WTC11 (cell line): ENCODE results near the gene JKAMP. TPM values are rescaled to one million over a fixed set of nuclear protein-coding genes. Genes with fewer than 3 reads are reported as not detected.

ENCODE experiments used
- ATAC-seq: fragments of 200-7000 bp; cut with Tn5 transposase; 2 replicates; pipeline ENCODE4 v1.10.0; 2021; ENCODE audit warnings: mild to moderate bottlenecking, moderate library complexity
- CTCF ChIA-PET: fragments of 300-600 bp; sonication (Branson Sonifier 250); formaldehyde crosslinking; loops from one replicate; lab custom pipeline; 2021; ENCODE audit warnings: antibody characterized with exemption; lab: Charles Lee
- POLR2A ChIA-PET: fragments of 350-600 bp; sonication (Branson Sonifier 250); formaldehyde crosslinking; loops from one replicate; lab custom pipeline; 2021; ENCODE audit warnings: antibody characterized with exemption; lab: Charles Lee
- DNase-seq: peaks from one replicate; pipeline ENCODE4 v3.0.0; 2021; ENCODE audit warnings: low spot score
- H3K27ac Mint-ChIP-seq: 2 replicates; pipeline ENCODE4 v1.8.0; 2021; ENCODE audit warnings: mixed read lengths
- H3K27me3 Mint-ChIP-seq: 2 replicates; pipeline ENCODE4 v1.8.0; 2021; ENCODE audit warnings: low read depth, mild to moderate bottlenecking, moderate library complexity, mixed read lengths
- H3K36me3 Mint-ChIP-seq: 2 replicates; pipeline ENCODE4 v1.8.0; 2021; ENCODE audit warnings: mixed read lengths
- H3K4me1 Mint-ChIP-seq: 2 replicates; pipeline ENCODE4 v1.8.0; 2022; ENCODE audit warnings: mixed read lengths
- H3K4me3 Mint-ChIP-seq: 2 replicates; pipeline ENCODE4 v1.8.0; 2021; ENCODE audit warnings: mild to moderate bottlenecking, moderate library complexity, mixed read lengths
- H3K9me3 Mint-ChIP-seq: 2 replicates; pipeline ENCODE4 v1.8.0; 2021; ENCODE audit warnings: mixed read lengths
- ELF4 ChIP-seq: sonication (generic); formaldehyde crosslinking; IDR thresholded peaks from 2 replicates; pipeline ENCODE4 v1.8.1; 2022; ENCODE audit warnings: low read depth, mild to moderate bottlenecking, moderate library complexity, missing genetic modification reagents
- GRHL2 ChIP-seq: fragments of 250-450 bp; sonication (Bioruptor Pico); IDR thresholded peaks from 2 replicates; pipeline ENCODE4 v1.8.0; 2022; ENCODE audit warnings: mild to moderate bottlenecking, moderate library complexity; ENCODE audit not compliant: insufficient replicate concordance, severe bottlenecking
- GTF2I ChIP-seq: fragments of 250-450 bp; sonication (Bioruptor Pico); conservative IDR thresholded peaks from 2 replicates; pipeline ENCODE4 v1.4.0; 2021; ENCODE audit warnings: mild to moderate bottlenecking
- MXD4 ChIP-seq: fragments of 250-450 bp; sonication (Bioruptor Pico); IDR thresholded peaks from 2 replicates; pipeline ENCODE4 v1.8.0; 2021; ENCODE audit warnings: mild to moderate bottlenecking, moderate library complexity, borderline replicate concordance
- NR2C2 ChIP-seq: sonication (generic); formaldehyde crosslinking; IDR thresholded peaks from 2 replicates; pipeline ENCODE4 v1.8.0; 2022; ENCODE audit warnings: mild to moderate bottlenecking, missing genetic modification reagents
- RELA ChIP-seq: sonication (generic); formaldehyde crosslinking; IDR thresholded peaks from 2 replicates; pipeline ENCODE4 v1.8.1; 2022; ENCODE audit warnings: missing genetic modification reagents, mild to moderate bottlenecking, borderline replicate concordance
- ZNF121 ChIP-seq: sonication (generic); formaldehyde crosslinking; IDR thresholded peaks from 2 replicates; pipeline ENCODE4 v1.8.0; 2023; ENCODE audit warnings: missing genetic modification reagents
- ZNF232 ChIP-seq: sonication (generic); formaldehyde crosslinking; IDR thresholded peaks from 2 replicates; pipeline ENCODE4 v1.8.0; 2022; ENCODE audit warnings: mild to moderate bottlenecking, missing genetic modification reagents
- ZNF263 ChIP-seq: sonication (generic); formaldehyde crosslinking; IDR thresholded peaks from 2 replicates; pipeline ENCODE4 v1.8.1; 2022; ENCODE audit warnings: low read depth, mild to moderate bottlenecking, moderate library complexity, missing genetic modification reagents
- total RNA-seq: library from RNA; stranded (reverse); gene quantifications from 3 replicates; pipeline ENCODE4 v1.2.3, GENCODE V29; 2021
- TF ChIP-seq, protein P1 (sequence below): sonication (generic); formaldehyde crosslinking; IDR thresholded peaks from 2 replicates; pipeline ENCODE4 v1.8.1; 2022; ENCODE audit warnings: mild to moderate bottlenecking, moderate library complexity, missing genetic modification reagents
- TF ChIP-seq, protein P2 (sequence below): sonication (generic); formaldehyde crosslinking; IDR thresholded peaks from 2 replicates; pipeline ENCODE4 v1.8.1; 2023; ENCODE audit warnings: mild to moderate bottlenecking, missing genetic modification reagents
- TF ChIP-seq, protein P3 (sequence below): sonication (generic); formaldehyde crosslinking; conservative IDR thresholded peaks from 2 replicates; pipeline ENCODE4 v1.8.1; 2023; ENCODE audit warnings: mild to moderate bottlenecking, low read depth, missing genetic modification reagents, moderate library complexity
- TF ChIP-seq, protein P4 (sequence below): fragments of 250-450 bp; sonication (Bioruptor Pico); IDR thresholded peaks from 2 replicates; pipeline ENCODE4 v1.9.0; 2021; ENCODE audit warnings: mild to moderate bottlenecking
- TF ChIP-seq, protein P5 (sequence below): sonication (generic); formaldehyde crosslinking; conservative IDR thresholded peaks from 2 replicates; pipeline ENCODE4 v1.8.1; 2022; ENCODE audit warnings: mild to moderate bottlenecking, missing genetic modification reagents
- TF ChIP-seq, protein P6 (sequence below): sonication (generic); formaldehyde crosslinking; IDR thresholded peaks from 2 replicates; pipeline ENCODE4 v1.8.1; 2023; ENCODE audit warnings: mild to moderate bottlenecking, missing genetic modification reagents, borderline replicate concordance
- TF ChIP-seq, protein P7 (sequence below): sonication (generic); formaldehyde crosslinking; IDR thresholded peaks from 2 replicates; pipeline ENCODE4 v1.8.1; 2023; ENCODE audit warnings: mild to moderate bottlenecking, moderate library complexity, missing genetic modification reagents
- TF ChIP-seq, protein P8 (sequence below): sonication (generic); formaldehyde crosslinking; IDR thresholded peaks from 2 replicates; pipeline ENCODE4 v1.8.0; 2022; ENCODE audit warnings: mild to moderate bottlenecking, missing genetic modification reagents

JKAMP gene
- total RNA-seq, 1 experiment from 2014 or later, result 33.2 TPM

DNA sequence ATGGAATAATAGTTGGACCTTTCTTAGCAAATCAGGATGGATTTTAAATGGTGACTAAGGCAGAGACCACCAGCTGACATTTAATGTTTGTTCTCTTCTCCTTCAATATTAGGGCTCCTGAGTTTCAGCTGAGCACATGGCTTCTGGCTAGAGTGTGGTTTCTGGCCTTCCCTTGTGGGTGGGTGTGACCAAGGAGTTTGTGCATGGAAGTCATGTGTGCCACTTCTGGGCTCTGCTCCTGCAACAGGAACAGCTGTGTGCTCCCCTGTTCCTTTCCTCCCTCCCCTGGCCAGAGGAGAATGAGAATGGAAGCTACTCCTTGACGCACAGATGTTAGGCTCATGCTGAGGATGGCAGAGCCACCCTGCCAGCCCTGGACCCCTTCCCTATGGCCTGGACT, 48.1 kb downstream of the JKAMP start:
- H3K9me3 Mint-ChIP-seq, result peaks cover 6% of the 10 kb centered on the region

DNA sequence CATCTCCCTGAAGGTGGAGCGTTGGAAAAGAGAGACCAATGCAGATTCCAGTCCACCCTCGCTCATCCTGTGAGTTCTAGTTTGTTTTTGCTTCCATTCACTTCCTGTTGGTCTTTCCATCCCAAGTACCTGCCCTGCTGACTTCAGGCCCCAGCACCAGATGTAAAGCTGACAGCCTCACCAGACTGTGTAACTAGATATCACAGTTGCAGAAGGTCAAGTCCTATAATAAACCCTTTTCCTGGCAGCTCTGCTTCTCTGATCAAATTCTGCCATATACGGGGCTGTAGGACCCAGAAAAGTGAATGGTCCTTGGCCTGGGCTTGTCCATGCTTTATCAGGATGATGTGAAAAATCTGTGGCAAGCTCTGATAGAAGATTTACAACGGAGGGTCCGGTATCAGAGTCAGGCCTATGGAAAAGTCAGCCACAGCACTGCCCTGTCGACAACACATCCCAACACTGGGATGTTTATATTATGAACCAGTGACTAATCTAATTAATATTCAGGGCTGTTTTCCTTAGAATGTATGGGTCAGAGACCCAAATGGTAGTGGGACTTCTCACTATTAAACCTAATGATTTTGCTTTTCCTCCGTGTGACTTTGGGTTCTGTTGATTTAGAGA, 50.2 kb downstream of the JKAMP start:
- no peak overlapping the region for H3K4me3 Mint-ChIP-seq
- H3K27ac Mint-ChIP-seq, result no peak overlapping the region
- no peaks in the 10 kb centered on the region for H3K27me3 Mint-ChIP-seq
- ATAC-seq, result no peak
- DNase-seq, result no peak
- no peaks in the 10 kb centered on the region for H3K9me3 Mint-ChIP-seq
- H3K36me3 Mint-ChIP-seq, result no peaks in the 10 kb centered on the region
- CTCF ChIA-PET, result interaction anchor here (0.8 to 1.9 kb wide), 2 partner anchors 22 to 42 kb away, joined by 3 to 5 read pairs; partner anchors contain the start of gene CCDC175
- POLR2A ChIA-PET, result interaction anchor here (0.6 kb wide), 1 partner anchor 49 kb away, joined by 7 read pairs; no protein-coding TSS in a partner anchor
- H3K4me1 Mint-ChIP-seq, result no peaks in the 10 kb centered on the region
- no peak for TF ChIP-seq ELF4
- TF ChIP-seq, protein P1, sequence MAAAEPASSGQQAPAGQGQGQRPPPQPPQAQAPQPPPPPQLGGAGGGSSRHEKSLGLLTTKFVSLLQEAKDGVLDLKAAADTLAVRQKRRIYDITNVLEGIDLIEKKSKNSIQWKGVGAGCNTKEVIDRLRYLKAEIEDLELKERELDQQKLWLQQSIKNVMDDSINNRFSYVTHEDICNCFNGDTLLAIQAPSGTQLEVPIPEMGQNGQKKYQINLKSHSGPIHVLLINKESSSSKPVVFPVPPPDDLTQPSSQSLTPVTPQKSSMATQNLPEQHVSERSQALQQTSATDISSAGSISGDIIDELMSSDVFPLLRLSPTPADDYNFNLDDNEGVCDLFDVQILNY (CRISPR knock-in tag), result no peak
- TF ChIP-seq, protein P2, sequence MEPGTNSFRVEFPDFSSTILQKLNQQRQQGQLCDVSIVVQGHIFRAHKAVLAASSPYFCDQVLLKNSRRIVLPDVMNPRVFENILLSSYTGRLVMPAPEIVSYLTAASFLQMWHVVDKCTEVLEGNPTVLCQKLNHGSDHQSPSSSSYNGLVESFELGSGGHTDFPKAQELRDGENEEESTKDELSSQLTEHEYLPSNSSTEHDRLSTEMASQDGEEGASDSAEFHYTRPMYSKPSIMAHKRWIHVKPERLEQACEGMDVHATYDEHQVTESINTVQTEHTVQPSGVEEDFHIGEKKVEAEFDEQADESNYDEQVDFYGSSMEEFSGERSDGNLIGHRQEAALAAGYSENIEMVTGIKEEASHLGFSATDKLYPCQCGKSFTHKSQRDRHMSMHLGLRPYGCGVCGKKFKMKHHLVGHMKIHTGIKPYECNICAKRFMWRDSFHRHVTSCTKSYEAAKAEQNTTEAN (CRISPR knock-in tag), result no peak
- no peak for TF ChIP-seq GTF2I (CRISPR knock-in tag)
- no peak for TF ChIP-seq GRHL2 (CRISPR knock-in tag)
- TF ChIP-seq, protein P3, sequence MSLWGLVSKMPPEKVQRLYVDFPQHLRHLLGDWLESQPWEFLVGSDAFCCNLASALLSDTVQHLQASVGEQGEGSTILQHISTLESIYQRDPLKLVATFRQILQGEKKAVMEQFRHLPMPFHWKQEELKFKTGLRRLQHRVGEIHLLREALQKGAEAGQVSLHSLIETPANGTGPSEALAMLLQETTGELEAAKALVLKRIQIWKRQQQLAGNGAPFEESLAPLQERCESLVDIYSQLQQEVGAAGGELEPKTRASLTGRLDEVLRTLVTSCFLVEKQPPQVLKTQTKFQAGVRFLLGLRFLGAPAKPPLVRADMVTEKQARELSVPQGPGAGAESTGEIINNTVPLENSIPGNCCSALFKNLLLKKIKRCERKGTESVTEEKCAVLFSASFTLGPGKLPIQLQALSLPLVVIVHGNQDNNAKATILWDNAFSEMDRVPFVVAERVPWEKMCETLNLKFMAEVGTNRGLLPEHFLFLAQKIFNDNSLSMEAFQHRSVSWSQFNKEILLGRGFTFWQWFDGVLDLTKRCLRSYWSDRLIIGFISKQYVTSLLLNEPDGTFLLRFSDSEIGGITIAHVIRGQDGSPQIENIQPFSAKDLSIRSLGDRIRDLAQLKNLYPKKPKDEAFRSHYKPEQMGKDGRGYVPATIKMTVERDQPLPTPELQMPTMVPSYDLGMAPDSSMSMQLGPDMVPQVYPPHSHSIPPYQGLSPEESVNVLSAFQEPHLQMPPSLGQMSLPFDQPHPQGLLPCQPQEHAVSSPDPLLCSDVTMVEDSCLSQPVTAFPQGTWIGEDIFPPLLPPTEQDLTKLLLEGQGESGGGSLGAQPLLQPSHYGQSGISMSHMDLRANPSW, result no peak
- TF ChIP-seq NR2C2, result no peak
- TF ChIP-seq ZNF232 (CRISPR knock-in tag), result no peak
- no peak for TF ChIP-seq MXD4 (CRISPR knock-in tag)
- TF ChIP-seq RELA (CRISPR knock-in tag), result no peak
- no peak for TF ChIP-seq ZNF263 (CRISPR knock-in tag)
- TF ChIP-seq, protein P4, sequence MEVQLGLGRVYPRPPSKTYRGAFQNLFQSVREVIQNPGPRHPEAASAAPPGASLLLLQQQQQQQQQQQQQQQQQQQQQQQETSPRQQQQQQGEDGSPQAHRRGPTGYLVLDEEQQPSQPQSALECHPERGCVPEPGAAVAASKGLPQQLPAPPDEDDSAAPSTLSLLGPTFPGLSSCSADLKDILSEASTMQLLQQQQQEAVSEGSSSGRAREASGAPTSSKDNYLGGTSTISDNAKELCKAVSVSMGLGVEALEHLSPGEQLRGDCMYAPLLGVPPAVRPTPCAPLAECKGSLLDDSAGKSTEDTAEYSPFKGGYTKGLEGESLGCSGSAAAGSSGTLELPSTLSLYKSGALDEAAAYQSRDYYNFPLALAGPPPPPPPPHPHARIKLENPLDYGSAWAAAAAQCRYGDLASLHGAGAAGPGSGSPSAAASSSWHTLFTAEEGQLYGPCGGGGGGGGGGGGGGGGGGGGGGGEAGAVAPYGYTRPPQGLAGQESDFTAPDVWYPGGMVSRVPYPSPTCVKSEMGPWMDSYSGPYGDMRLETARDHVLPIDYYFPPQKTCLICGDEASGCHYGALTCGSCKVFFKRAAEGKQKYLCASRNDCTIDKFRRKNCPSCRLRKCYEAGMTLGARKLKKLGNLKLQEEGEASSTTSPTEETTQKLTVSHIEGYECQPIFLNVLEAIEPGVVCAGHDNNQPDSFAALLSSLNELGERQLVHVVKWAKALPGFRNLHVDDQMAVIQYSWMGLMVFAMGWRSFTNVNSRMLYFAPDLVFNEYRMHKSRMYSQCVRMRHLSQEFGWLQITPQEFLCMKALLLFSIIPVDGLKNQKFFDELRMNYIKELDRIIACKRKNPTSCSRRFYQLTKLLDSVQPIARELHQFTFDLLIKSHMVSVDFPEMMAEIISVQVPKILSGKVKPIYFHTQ (CRISPR knock-in tag), result no peak
- TF ChIP-seq, protein P5, sequence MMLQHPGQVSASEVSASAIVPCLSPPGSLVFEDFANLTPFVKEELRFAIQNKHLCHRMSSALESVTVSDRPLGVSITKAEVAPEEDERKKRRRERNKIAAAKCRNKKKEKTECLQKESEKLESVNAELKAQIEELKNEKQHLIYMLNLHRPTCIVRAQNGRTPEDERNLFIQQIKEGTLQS (CRISPR knock-in tag), result no peak
- TF ChIP-seq ZNF121 (CRISPR knock-in tag), result no peak
- TF ChIP-seq, protein P6, sequence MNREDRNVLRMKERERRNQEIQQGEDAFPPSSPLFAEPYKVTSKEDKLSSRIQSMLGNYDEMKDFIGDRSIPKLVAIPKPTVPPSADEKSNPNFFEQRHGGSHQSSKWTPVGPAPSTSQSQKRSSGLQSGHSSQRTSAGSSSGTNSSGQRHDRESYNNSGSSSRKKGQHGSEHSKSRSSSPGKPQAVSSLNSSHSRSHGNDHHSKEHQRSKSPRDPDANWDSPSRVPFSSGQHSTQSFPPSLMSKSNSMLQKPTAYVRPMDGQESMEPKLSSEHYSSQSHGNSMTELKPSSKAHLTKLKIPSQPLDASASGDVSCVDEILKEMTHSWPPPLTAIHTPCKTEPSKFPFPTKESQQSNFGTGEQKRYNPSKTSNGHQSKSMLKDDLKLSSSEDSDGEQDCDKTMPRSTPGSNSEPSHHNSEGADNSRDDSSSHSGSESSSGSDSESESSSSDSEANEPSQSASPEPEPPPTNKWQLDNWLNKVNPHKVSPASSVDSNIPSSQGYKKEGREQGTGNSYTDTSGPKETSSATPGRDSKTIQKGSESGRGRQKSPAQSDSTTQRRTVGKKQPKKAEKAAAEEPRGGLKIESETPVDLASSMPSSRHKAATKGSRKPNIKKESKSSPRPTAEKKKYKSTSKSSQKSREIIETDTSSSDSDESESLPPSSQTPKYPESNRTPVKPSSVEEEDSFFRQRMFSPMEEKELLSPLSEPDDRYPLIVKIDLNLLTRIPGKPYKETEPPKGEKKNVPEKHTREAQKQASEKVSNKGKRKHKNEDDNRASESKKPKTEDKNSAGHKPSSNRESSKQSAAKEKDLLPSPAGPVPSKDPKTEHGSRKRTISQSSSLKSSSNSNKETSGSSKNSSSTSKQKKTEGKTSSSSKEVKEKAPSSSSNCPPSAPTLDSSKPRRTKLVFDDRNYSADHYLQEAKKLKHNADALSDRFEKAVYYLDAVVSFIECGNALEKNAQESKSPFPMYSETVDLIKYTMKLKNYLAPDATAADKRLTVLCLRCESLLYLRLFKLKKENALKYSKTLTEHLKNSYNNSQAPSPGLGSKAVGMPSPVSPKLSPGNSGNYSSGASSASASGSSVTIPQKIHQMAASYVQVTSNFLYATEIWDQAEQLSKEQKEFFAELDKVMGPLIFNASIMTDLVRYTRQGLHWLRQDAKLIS (CRISPR knock-in tag), result no peak

More for the DNA sequence above, 48.1 kb downstream of the JKAMP start:
- Mint-ChIP-seq H3K27ac (no peak overlapping the region), H3K27me3 (no peaks in the 10 kb centered on the region), H3K4me3 (no peak overlapping the region), H3K36me3 (no peaks in the 10 kb centered on the region), H3K4me1 (no peaks in the 10 kb centered on the region)
- DNase-seq (no peak), ATAC-seq (no peak)
- TF ChIP-seq, protein P7, sequence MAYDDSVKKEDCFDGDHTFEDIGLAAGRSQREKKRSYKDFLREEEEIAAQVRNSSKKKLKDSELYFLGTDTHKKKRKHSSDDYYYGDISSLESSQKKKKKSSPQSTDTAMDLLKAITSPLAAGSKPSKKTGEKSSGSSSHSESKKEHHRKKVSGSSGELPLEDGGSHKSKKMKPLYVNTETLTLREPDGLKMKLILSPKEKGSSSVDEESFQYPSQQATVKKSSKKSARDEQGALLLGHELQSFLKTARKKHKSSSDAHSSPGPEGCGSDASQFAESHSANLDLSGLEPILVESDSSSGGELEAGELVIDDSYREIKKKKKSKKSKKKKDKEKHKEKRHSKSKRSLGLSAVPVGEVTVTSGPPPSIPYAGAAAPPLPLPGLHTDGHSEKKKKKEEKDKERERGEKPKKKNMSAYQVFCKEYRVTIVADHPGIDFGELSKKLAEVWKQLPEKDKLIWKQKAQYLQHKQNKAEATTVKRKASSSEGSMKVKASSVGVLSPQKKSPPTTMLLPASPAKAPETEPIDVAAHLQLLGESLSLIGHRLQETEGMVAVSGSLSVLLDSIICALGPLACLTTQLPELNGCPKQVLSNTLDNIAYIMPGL (CRISPR knock-in tag), result no peak
- TF ChIP-seq, protein P8, sequence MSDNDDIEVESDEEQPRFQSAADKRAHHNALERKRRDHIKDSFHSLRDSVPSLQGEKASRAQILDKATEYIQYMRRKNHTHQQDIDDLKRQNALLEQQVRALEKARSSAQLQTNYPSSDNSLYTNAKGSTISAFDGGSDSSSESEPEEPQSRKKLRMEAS (CRISPR knock-in tag), result no peak
- ChIA-PET POLR2A (no interaction called here), CTCF (interaction anchor here (1.6 kb wide), 1 partner anchor 25 kb away, joined by 4 read pairs; no protein-coding TSS in a partner anchor)
